ENCODE measurements around the gene ICE2.
"Not testable (repeated sequence)": the region's sequence is repeated elsewhere in the genome, so short reads cannot be mapped to it uniquely, and the experiment has no call there.

ICE2 gene

GRCh38 chr15:60444289-60444912 is 34.5 kb downstream of the ICE2 start:
- DNase-seq (ENCODE audit: low spot score) = no peak

- no peak for DNase-seq (ENCODE audit: low spot score)
These were observed 36.2 kb downstream of the ICE2 start for GRCh38 chr15:60442763-60443162.

GRCh38 chr15:60442031-60442650 is 36.8 kb downstream of the ICE2 start:
- DNase-seq (ENCODE audit: low spot score) = no peak

- DNase-seq (ENCODE audit: low spot score) = no peak
These were observed 37.6 kb downstream of the ICE2 start for GRCh38 chr15:60441331-60441730.

- DNase-seq (ENCODE audit: low spot score) = no peak
These were observed 40.3 kb downstream of the ICE2 start for GRCh38 chr15:60438646-60439045.

- no peak for DNase-seq (ENCODE audit: low spot score)
These were observed 50.0 kb downstream of the ICE2 start for GRCh38 chr15:60428935-60429334.

- DNase-seq (ENCODE audit: low spot score) = no peak
These were observed 52.0 kb downstream of the ICE2 start for GRCh38 chr15:60426870-60427508.

- no peak for DNase-seq (ENCODE audit: low spot score)
These were observed 53.5 kb downstream of the ICE2 start for GRCh38 chr15:60425461-60425860.

GRCh38 chr15:60424006-60424405 is 54.9 kb downstream of the ICE2 start:
- no peak for DNase-seq (ENCODE audit: low spot score)

- no peak for DNase-seq (ENCODE audit: low spot score)
These were observed 55.4 kb downstream of the ICE2 start for GRCh38 chr15:60423537-60423936.

GRCh38 chr15:60421544-60421943 is 57.4 kb downstream of the ICE2 start:
- DNase-seq (ENCODE audit: low spot score) = no peak

- DNase-seq (ENCODE audit: low spot score) = no peak
These were observed 58.7 kb downstream of the ICE2 start for GRCh38 chr15:60420203-60420716.

GRCh38 chr15:60419753-60420152 is 59.2 kb downstream of the ICE2 start:
- DNase-seq (ENCODE audit: low spot score) = no peak

- DNase-seq (ENCODE audit: low spot score) = no peak
These were observed 60.8 kb downstream of the ICE2 start for GRCh38 chr15:60418096-60418495.

- DNase-seq (ENCODE audit: low spot score) = no peak
These were observed 61.8 kb downstream of the ICE2 start for GRCh38 chr15:60417112-60417511.

- no peak for DNase-seq (ENCODE audit: low spot score)
These were observed 62.5 kb downstream of the ICE2 start for GRCh38 chr15:60416484-60416883.

- DNase-seq (ENCODE audit: low spot score) = no peak
These were observed 64.8 kb downstream of the ICE2 start for GRCh38 chr15:60414016-60414682.

- DNase-seq (ENCODE audit: low spot score) = no peak
These were observed 65.6 kb downstream of the ICE2 start for GRCh38 chr15:60413231-60413824.

GRCh38 chr15:60412807-60413206 is 66.1 kb downstream of the ICE2 start:
- DNase-seq (ENCODE audit: low spot score) = not testable (repeated sequence)

GRCh38 chr15:60411774-60412425 is 67.0 kb downstream of the ICE2 start:
- DNase-seq (ENCODE audit: low spot score) = no peak

GRCh38 chr15:60410350-60410749 is 68.6 kb downstream of the ICE2 start:
- not testable (repeated sequence) for DNase-seq (ENCODE audit: low spot score)

All from SK-N-DZ (cell line).